Measurements from ENCODE around the gene TEAD4.

Gene TEAD4

GRCh38 chr12:2930865-2931264 is 28.3 kb upstream of the TEAD4 start:
- DNase-seq (ENCODE audit: extremely low spot score) = no peak
- POLR2A ChIA-PET = no interaction called here
- no peak for TF ChIP-seq TARDBP (IDR thresholded peaks at IDR 0.05)
- no peak for TF ChIP-seq BHLHE40 (IDR thresholded peaks at IDR 0.05; ENCODE audit: borderline replicate concordance)
- no peak for TF ChIP-seq CTBP1 (IDR thresholded peaks at IDR 0.05; ENCODE audit: borderline replicate concordance)
- TF ChIP-seq SP1 (IDR thresholded peaks at IDR 0.05) = no peak
- no peak for TF ChIP-seq ZNF384 (IDR thresholded peaks at IDR 0.05)
- CTCF ChIA-PET = no interaction called here

- no peak for DNase-seq (ENCODE audit: extremely low spot score)
- ChIA-PET POLR2A (no interaction called here), CTCF (interaction anchor here (0.7 to 1.0 kb wide), 2 partner anchors 10 to 148 kb away, joined by 3 to 4 read pairs; no protein-coding TSS in a partner anchor)
- no peak for TF ChIP-seq LEF1 (IDR thresholded peaks at IDR 0.05; ENCODE audit: borderline replicate concordance)
- TF ChIP-seq FOXA1 (IDR thresholded peaks at IDR 0.05) = no peak
- TF ChIP-seq PKNOX1 (IDR thresholded peaks at IDR 0.05) = no peak
- TF ChIP-seq ZNF384 (IDR thresholded peaks at IDR 0.05) = no peak
- TF ChIP-seq FOXK2 (IDR thresholded peaks at IDR 0.05) = no peak
- no peak for TF ChIP-seq SP1 (IDR thresholded peaks at IDR 0.05)
- no peak for TF ChIP-seq TARDBP (IDR thresholded peaks at IDR 0.05)
Measured at GRCh38 chr12:2933586-2933985, 25.6 kb upstream of the TEAD4 start.

GRCh38 chr12:2934371-2934770 is 24.8 kb upstream of the TEAD4 start:
- DNase-seq (ENCODE audit: extremely low spot score) = no peak
- ChIA-PET POLR2A (interaction anchor here (0.8 kb wide), 1 partner anchor 44 kb away, joined by 3 read pairs; the partner anchor contains the start of gene TULP3), CTCF (interaction anchor here (0.7 kb wide), 1 partner anchor 148 kb away, joined by 3 read pairs; no protein-coding TSS in a partner anchor)
- no peak for TF ChIP-seq TARDBP (IDR thresholded peaks at IDR 0.05)
- TF ChIP-seq SUZ12 (IDR thresholded peaks at IDR 0.05) = no peak
- no peak for TF ChIP-seq HDGF (IDR thresholded peaks at IDR 0.05; ENCODE audit: borderline replicate concordance)
- TF ChIP-seq FOXA1 (IDR thresholded peaks at IDR 0.05) = no peak
- TF ChIP-seq ARNT (IDR thresholded peaks at IDR 0.05) = no peak
- TF ChIP-seq PKNOX1 (IDR thresholded peaks at IDR 0.05) = no peak
- no peak for TF ChIP-seq LEF1 (IDR thresholded peaks at IDR 0.05; ENCODE audit: borderline replicate concordance)
- no peak for TF ChIP-seq ELF4 (IDR thresholded peaks at IDR 0.05)
- TF ChIP-seq SP1 (IDR thresholded peaks at IDR 0.05) = no peak

GRCh38 chr12:2936301-2936700 is 22.9 kb upstream of the TEAD4 start:
- POLR2A ChIA-PET = no interaction called here
- DNase-seq (ENCODE audit: extremely low spot score) = no peak
- TF ChIP-seq LEF1 (IDR thresholded peaks at IDR 0.05; ENCODE audit: borderline replicate concordance) (no peak), FOXK2 (IDR thresholded peaks at IDR 0.05) (no peak), ARNT (IDR thresholded peaks at IDR 0.05) (no peak), PKNOX1 (IDR thresholded peaks at IDR 0.05) (no peak)
- CTCF ChIA-PET = interaction anchor here (0.7 kb wide), 1 partner anchor 22 kb away, joined by 5 read pairs; no protein-coding TSS in a partner anchor

- ChIA-PET CTCF (no interaction called here), POLR2A (no interaction called here)
- DNase-seq (ENCODE audit: extremely low spot score) = no peak
- no peak for TF ChIP-seq BHLHE40 (IDR thresholded peaks at IDR 0.05; ENCODE audit: borderline replicate concordance)
- no peak for TF ChIP-seq FOXM1 (IDR thresholded peaks at IDR 0.05; ENCODE audit: borderline replicate concordance)
- no peak for TF ChIP-seq CTBP1 (IDR thresholded peaks at IDR 0.05; ENCODE audit: borderline replicate concordance)
- TF ChIP-seq PKNOX1 (IDR thresholded peaks at IDR 0.05) = no peak
- no peak for TF ChIP-seq NFRKB (IDR thresholded peaks at IDR 0.05)
Measured at GRCh38 chr12:2937500-2937899, 21.7 kb upstream of the TEAD4 start.

- no peak for DNase-seq (ENCODE audit: extremely low spot score)
- TF ChIP-seq BHLHE40 (IDR thresholded peaks at IDR 0.05; ENCODE audit: borderline replicate concordance) (no peak), FOXM1 (IDR thresholded peaks at IDR 0.05; ENCODE audit: borderline replicate concordance) (no peak), FOXK2 (IDR thresholded peaks at IDR 0.05) (no peak), ELF4 (IDR thresholded peaks at IDR 0.05) (no peak), ARNT (IDR thresholded peaks at IDR 0.05) (no peak), ZNF384 (IDR thresholded peaks at IDR 0.05) (no peak), TARDBP (IDR thresholded peaks at IDR 0.05) (no peak), PKNOX1 (IDR thresholded peaks at IDR 0.05) (no peak), CTBP1 (IDR thresholded peaks at IDR 0.05; ENCODE audit: borderline replicate concordance) (no peak), LEF1 (IDR thresholded peaks at IDR 0.05; ENCODE audit: borderline replicate concordance) (no peak), SP1 (IDR thresholded peaks at IDR 0.05) (no peak), HDGF (IDR thresholded peaks at IDR 0.05; ENCODE audit: borderline replicate concordance) (no peak), L3MBTL2 (conservative IDR thresholded peaks at IDR 0.05) (no peak), NFRKB (IDR thresholded peaks at IDR 0.05) (no peak), SUZ12 (IDR thresholded peaks at IDR 0.05) (no peak), FOXA1 (IDR thresholded peaks at IDR 0.05) (no peak)
- CTCF ChIA-PET = interaction anchor here (0.6 kb wide), 1 partner anchor 95 kb away, joined by 3 read pairs; no protein-coding TSS in a partner anchor
- POLR2A ChIA-PET = interaction anchor here (1.4 kb wide), 1 partner anchor 49 kb away, joined by 7 read pairs; the partner anchor contains the start of gene TULP3
Measured at GRCh38 chr12:2939191-2939590, 20.0 kb upstream of the TEAD4 start.
